NCI-H1048 (cell line): ENCODE measurements around the gene PCNX2.
A peak's percentile ranks its signal among the peaks of the same experiment; 100 is the strongest.
"Not testable (repeated sequence)": the region's sequence is repeated elsewhere in the genome, so short reads cannot be mapped to it uniquely, and the experiment has no call there.

Experiments
- DNase-seq: peaks from one replicate; lab custom pipeline; 2025; lab: John Stamatoyannopoulos, UW

Gene PCNX2

DNA sequence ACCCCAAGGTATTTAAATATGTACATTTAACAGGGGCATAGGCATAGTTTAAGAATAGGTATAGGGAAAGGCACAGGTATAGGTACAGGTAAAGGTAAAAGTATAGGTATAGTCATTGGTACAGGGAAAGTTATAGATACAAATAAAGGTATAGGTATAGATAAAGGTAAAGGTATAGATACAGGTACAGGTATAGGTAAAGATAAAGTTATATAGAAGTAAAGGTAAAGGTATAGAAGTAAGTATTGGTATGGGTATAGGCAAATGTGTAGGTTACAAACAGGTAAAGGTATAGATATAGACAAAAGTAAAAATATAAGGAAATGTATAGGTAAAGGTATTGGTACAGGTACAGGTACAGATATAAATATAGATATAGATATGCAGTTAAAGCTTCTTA is 137.2 kb downstream of the PCNX2 start:
- DNase-seq: no peak

DNA sequence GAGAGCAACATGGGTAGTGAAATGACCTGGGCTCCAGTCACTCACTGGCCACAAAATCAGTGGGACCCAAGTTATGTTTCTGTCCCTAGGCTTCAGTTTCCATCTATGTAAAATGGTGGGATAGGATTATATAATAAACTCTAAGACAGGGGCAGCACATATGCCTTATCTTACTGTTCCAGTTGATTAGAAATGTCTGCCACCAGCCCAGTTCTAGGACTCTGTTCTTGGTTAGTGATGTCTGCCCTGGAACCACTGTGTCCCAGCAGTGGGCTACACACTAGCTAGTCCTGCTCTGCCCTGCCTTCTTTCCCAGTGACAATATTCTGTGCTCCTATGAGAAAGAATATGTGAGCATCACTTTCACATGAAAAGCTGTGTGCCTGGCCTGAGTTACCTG is 138.3 kb downstream of the PCNX2 start:
- no peak for DNase-seq

DNA sequence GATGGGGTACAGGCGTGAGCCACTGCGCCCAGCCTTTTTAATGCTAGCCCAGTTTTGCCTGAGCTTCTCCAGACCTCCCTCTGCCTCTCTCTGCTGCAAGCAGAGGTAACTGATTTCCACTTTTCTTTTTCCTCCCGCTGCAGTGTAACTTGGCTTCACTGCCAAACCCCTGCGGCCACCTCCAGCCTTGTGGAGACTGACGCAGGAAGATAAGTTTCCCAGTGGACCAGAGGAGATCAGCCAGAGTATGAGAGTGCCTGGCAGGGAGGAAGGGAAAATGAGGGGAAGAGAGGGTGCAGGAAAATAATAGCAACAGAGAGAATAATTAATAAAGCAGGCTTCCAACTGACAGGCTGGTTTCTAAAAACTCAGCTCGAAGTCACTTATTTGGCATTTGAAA is 143.7 kb downstream of the PCNX2 start:
- no peak for DNase-seq

- DNase-seq: no peak
Observed at GRCh38 chr1:233144434-233144833, 151.1 kb downstream of the PCNX2 start.

- DNase-seq: peak; percentile 97
Observed at GRCh38 chr1:233143241-233143640, 152.3 kb downstream of the PCNX2 start.

DNA sequence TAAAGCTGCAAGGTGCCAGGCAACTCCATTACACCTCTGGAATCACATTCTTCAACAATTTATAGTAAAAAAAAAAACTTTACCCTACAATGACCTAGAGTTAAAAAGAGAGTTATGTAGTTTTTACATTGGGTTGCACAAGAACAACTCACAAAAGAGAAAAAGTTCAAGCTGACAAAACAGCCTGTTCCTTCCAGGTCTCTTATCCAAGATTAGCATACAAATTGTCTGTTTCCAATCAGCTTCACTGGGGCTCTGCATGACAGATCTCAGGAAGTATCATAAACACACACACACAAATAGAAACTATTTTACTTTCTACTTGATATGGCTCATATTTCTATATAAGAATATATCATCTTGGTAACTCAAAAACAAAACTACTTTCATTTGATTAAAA is 154.6 kb downstream of the PCNX2 start:
- no peak for DNase-seq

DNA sequence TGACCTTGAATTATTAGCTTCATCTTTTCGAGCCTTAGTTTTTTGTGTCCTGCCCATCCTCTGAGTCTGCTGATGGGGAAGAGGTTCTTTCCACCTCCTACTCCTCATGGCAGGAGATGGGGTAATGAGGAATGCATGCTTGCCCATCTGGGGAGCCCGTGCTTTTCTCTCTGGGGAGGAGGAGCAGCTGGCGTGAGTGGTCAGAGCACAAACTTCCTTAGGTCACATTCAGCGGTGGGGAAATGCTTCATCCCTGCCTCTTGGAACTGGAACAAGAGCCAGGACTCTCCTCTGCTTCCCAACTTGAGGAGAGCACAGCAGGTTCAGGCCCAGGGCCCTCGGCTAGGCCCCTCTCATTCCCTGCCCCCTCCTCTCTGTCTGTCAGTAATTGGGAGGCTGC is 155.0 kb downstream of the PCNX2 start:
- DNase-seq: no peak

- no peak for DNase-seq
Observed at GRCh38 chr1:233138788-233139585, 156.5 kb downstream of the PCNX2 start.

DNA sequence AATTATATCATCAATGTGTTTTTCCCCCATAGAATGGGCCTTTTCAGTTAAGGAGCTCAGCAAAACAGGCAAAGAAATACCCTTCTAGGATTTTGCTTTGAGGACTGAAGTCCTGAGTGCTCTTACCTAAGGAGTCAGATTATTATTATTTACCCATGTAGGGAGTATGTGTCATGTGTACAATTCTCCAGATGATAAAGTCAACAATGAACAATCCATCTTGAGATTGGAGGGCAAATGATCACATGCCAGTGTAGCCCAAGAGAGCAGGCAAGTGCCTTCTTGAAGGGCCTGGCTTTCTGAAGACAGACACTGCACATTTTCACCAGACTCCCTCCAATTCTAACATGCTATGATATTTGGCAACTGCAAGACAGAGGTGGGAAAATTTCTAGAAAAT is 159.7 kb downstream of the PCNX2 start:
- no peak for DNase-seq

GRCh38 chr1:233132445-233132844 is 163.1 kb downstream of the PCNX2 start:
- no peak for DNase-seq

DNA sequence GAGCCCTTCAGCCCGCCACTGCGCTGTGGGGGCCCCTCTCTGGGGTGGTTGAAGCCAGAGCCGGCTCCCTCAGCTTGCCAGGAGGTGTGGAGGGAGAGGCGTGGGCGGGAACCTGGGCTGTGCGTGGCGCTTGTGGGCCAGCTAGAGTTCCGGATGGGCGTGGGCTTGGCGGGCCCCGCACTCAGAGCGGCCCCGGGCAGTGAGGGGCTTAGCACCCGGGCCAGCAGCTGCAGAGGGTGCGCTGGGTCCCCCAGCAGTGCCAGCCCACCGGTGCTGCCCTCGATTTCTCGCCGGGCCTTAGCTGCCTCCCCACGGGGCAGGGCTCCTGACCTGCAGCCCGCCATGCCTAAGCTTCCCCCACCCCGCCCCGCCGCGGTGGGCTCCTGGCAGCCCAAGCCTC is 166.5 kb downstream of the PCNX2 start:
- not testable (repeated sequence) for DNase-seq

DNA sequence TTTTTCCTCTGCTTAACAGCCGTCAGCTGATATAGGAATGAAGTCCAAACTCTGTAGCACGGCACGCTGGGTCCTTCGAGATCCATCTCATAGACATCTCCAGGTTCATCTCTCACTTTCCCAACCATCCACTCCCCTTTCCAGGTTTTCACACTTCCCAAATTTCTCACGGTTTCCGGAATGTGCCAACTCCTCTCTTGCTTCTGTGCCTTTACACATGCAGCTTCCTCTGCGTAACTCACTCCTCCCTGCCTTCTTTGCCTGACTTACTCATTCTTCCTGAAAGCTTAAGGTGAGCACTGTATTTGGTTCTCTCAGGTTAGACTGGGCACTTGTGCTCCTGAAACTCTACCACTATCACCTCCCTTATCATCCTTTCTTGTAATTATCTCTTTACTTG is 168.4 kb downstream of the PCNX2 start:
- DNase-seq: no peak

DNA sequence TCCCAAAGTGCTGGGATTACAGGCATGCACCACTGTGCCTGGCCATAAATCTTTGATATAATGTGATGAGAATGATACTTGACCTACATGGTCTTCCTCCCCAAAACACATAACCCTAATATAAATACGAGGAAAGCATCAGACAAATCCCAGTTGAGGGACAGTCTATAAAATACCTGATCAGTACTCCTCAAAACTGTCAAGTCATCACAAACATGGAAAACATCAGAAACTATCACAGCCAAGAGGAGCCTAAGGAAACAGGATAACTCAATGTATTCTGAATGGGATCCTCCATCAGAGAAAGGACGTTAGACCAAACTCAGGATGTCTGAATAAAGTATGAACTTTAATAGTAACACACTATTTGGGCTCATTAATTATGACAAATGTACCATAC is 172.7 kb downstream of the PCNX2 start:
- no peak for DNase-seq

- no peak for DNase-seq
Observed at GRCh38 chr1:233121947-233122559, 173.5 kb downstream of the PCNX2 start.

- no peak for DNase-seq
Observed at GRCh38 chr1:233114860-233115259, 180.7 kb downstream of the PCNX2 start.

DNA sequence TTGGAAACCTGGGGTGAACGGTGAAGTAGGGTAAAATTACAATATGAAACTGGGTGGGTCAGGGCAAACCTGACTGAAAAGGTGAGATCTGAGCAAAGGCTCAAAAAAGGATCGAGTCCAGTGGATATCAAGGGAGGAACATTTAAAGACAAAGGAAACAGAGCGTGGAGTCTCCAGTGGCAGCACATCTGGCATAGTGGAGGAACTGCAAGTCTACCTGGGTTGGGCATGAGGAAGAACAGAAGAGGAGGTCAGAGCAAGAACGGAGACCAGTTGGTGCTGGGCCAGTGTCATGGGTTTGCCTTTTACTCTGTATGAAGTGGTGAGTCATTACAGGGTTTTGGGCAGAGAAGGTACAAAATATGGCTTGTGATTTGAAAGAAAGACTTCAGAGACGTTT is 181.4 kb downstream of the PCNX2 start:
- DNase-seq: no peak

DNA sequence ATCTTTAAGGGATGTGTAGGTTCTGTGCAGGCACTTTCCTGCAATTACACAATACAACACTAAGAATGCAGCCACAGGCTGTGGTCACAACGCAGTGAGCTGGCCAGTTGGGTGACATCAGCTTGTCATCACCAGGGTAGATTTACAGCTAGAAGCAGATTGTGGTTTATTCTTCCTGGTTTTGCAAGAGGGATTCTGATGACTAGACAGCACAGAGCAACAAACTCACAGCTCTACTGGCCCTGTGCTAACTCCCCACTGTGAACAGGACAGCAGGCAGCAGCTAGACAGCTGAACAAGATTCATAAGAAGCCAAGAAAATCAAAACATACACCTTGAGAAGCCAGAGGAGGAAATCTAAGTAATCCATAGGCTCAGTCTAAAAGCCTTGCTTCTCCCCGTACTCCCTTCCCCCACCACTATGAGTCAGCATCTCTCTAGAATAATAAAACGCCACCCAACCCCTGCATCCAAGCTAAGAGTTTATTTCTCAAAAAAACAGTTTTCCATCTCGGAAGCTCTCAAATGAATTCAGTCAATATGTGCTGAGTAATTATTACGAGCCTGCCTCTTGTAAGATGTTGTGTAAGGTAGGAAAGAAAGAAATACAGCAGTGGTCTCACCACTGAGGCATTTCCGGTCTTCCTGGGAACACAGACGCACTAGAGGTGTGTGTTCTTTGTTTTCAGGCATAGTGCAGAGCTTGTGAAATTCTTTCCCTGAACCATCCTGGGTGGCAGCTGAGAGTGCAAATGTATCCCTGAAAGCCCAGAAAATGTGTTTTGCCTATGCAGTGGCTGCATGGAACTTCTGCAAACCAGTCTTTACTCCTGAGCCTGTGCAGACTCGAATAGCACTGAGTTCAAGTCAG is 182.3 kb downstream of the PCNX2 start:
- no peak for DNase-seq

DNA sequence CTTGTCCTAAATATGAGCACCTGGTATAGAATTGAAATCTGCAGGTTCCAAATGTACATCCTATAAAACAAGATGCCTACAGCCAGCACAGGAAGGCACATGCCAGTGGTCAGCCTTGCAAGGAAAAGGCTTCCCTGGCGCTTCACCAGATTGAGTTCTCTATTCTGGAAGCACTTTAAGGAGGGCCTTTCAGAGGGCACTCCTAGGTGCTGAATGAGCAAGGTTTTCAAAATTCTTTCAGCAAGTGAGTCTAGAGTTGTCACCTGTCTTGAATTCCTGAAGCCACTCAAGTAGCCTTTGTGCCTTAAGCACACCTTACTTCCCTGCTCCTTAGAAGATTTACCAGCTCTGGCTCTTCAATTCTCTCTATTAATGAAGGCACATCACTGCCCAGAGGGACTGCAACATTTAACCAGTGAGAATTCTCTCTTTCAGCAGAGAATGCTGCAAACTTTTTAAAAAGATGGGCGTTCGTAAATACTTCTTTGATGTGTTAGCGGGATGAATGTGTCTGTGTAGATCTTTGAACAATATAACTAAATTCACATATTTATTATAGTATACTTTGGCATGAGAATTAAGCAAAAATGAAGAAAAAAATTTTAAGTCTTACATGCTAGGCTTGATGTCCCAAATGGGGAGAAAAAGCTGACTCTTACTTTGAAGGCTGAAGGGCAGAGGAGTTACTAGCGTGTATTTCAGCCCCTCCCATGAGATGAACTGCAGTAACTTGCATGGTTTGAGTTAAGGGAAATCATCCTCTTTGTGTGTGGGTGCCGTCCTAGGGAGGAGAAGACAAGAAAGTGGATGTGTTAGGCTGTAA is 183.1 kb downstream of the PCNX2 start:
- DNase-seq: no peak

DNA sequence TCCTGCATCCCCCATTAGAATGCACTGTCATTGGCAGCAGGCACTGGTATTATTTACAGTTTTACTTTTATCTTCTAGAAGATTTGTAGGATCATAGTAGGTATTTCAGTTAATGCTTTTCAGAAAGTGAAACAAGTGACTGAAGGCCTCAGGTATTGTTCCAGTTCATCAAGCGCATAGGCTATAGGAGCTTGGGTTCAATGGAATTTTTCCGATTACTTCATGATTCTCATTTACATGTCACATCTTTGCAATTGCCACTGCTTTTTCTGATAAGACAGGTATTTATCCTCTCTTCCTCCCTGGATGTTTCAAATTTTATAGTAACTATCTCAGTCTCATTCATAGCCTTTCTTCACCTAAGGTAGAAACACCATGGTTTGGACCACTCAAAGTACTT is 183.8 kb downstream of the PCNX2 start:
- no peak for DNase-seq

GRCh38 chr1:233109096-233109495 is 186.4 kb downstream of the PCNX2 start:
- DNase-seq: no peak

DNA sequence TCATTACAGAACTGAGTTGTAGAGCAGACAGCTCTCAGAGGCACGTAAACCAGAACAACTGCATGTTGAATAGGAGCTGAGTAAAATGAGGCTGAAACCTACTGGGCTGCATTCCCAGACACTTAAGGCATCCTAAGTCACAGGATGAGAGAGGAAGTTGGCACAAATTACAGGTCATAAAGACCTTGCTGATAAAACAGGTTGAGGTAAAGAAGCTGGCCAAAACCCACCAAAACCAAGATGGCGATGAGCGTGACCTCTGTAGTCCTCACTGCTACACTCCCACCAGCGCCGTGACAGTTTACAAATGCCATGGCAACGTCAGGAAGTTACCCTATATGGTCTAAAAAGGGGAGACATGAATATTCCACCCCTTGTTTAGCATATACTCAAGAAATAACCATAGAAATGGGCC is 187.8 kb downstream of the PCNX2 start:
- not testable (repeated sequence) for DNase-seq

- no peak for DNase-seq
Observed at GRCh38 chr1:233107130-233107660, 188.3 kb downstream of the PCNX2 start.
